Erythroblast (primary cell): ENCODE data around the gene PPP6R2.

Experiments used
- DNase-seq, 2 experiments: peaks; one replicate each; lab custom pipeline; 2025; lab: John Stamatoyannopoulos, UW
- GATA1 ChIP-seq: IDR thresholded peaks from 2 replicates; pipeline ENCODE4 v1.6.1; 2011; ENCODE audit warnings: low read depth, mild to moderate bottlenecking, control low read depth, low read length, moderate library complexity
- POLR2A ChIP-seq: IDR thresholded peaks from 2 replicates; pipeline ENCODE4 v1.6.1; 2011; ENCODE audit warnings: mild to moderate bottlenecking, low read length

The PPP6R2 gene

DNA sequence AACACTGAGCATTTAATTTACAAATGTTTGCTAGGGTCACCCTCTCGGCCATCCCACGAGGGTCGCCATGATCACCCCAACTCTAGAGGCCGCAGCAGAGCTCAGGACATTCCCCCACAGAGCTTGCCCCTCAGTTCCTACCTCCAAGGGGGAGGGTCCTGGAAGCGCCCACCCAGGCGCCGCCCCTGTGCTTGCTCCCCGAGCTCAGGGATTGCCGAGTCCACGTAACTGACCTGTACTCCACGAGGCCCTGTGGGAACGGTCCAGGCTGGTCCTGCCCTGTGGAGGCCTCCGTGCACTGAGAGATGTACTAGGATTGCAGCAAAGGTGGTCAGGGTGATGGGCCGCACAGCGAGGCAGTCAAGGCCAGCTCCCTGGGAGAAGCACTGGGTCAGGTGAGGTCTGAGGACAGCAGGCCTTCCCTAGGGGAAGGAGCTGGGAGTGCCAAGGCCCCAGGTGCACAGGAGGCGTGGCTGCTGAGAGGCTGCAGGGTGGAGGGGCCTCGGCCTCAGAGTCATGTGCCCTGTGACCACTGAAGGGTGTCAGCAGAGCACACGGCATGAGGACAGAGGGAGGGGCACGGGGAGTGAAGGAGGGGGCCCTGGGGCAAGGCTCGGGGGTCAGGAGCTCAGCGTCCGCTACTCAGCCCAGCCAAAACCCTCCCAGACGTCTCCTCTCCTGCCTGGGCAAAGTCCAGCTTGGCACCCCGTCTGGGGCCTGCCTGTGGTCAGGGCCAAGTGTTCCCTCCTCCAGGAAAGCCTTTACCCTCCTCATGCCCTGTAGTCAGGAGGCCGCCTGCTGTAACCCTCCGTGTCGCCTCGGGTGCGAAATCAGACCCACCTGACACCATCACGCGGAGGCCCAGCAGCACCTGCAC is 141.1 kb downstream of the PPP6R2 start:
- no peak for DNase-seq
- no peak for TF ChIP-seq POLR2A
- TF ChIP-seq GATA1, result no peak

DNA sequence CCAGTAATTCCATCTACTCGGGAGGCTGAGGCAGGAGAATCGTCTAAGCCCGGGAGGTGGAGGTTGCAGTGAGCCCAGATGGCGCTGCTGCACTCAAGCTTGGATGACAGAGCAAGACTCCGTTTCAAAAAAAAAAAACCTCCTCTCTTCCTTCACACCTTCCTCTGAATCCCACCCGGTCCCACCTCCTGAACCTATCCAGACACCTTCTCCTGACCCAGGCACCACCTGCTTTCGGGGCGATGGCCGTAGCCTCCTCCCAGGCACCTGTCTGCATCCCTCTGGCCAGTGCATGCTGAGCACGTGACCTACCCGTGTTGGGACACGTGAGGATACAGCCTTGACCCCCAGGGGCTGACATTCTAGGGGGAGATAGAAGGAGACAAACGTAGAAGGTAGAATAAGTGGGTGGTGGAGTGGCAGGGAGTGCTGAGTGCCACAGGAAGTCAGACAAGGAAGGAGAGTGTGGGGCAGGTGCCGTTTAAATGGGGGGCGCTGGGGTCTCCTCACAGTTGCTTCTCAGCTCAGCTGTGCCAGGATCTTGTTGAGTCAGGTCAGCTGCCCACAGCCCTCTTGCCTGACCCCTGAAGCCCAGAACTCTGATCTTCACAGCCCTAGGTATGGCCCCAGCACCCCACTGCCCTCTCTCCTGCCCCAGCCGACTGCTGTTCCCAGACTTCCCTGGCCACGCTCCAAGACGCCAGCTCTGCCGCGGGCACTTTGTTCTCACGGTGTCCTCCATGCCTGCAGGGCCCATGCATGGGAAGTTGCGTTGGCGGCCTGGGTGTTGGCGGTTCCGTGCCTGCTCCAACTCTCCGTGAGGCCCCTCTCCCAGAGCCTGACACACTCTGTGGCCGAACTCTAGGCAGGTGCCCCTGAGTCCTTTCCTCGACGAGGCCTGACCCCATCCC is 142.3 kb downstream of the PPP6R2 start:
- no peak for DNase-seq
- no peak for TF ChIP-seq POLR2A
- no peak for TF ChIP-seq GATA1

GRCh38 chr22:50486561-50487289 is 143.6 kb downstream of the PPP6R2 start, which contains the start of gene MIOX:
Gene MIOX, plus strand, starts transcription at chr22:50486859. Its CDS starts 39 bp downstream, at chr22:50486898.
- TF ChIP-seq POLR2A (no peak), GATA1 (no peak)
- DNase-seq, result no peak

- no peak for DNase-seq
- TF ChIP-seq POLR2A, result no peak
- TF ChIP-seq GATA1, result no peak
Measured at GRCh38 chr22:50487290-50488005, 144.3 kb downstream of the PPP6R2 start.

GRCh38 chr22:50488006-50488677 is 145.0 kb downstream of the PPP6R2 start:
- TF ChIP-seq POLR2A, result no peak
- no peak for TF ChIP-seq GATA1
- no peak for DNase-seq

GRCh38 chr22:50488886-50489285 is 145.8 kb downstream of the PPP6R2 start:
- DNase-seq, result no peak
- TF ChIP-seq GATA1, result no peak
- no peak for TF ChIP-seq POLR2A

GRCh38 chr22:50489363-50490243 is 146.5 kb downstream of the PPP6R2 start:
- TF ChIP-seq POLR2A, result no peak
- TF ChIP-seq GATA1, result no peak
- DNase-seq, result no peak

DNA sequence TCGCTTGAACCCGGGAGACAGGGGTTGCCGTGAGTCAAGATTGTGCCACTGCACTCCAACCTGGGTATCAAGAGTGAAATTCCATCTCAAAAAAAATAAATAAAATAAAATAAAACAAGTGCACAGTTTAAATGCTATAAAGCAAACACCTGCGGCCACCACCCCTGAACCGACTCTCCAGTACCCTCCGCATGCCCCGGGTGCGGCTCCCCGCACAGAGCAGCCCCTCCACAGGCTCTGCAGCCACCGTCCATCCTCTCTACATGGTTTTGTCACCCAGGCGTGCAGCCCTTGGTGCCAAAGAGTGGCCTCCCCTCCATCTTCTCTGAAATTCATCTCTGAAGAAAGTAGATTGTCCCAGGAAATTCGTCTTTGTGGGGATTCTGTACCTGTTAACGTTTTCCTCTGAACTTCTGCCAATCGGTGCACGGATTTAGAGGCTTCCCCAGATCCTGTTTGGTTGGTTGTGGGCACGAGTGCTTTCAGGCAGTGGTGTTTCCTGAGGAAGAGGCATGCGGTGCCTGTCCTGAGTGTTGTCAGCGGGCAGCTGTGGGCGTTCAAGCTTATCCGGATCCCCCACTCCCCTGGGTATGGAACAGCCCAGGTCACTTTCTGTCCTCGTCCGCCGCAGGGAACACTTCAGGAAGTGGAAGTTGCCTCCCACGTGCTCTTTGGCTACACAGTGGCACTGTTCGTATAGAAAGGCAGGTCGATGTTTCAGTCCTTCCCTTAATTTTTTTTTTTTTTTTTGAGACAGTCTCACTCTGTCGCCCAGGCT is 147.6 kb downstream of the PPP6R2 start:
- DNase-seq, result no peak
- TF ChIP-seq POLR2A, result no peak
- no peak for TF ChIP-seq GATA1
